Stimulated activated CD8-positive, alpha-beta memory T cell treated with anti-CD3 and anti-CD28 coated beads, Interleukin-15, amount 100 ng/mL, for 48 hours (primary cell): Measurements from ENCODE around the gene N4BP2L1.

Experiments used
- DNase-seq, 2 donors: peaks; one replicate each; pipeline ENCODE4 v3.0.0-alpha.2; 2020; ENCODE audit warnings: low read depth in 2 of 2

N4BP2L1 gene

GRCh38 chr13:32427852-32428580 lies at the start of gene N4BP2L1:
Gene N4BP2L1 (minus strand): TSS chr13:32428130. CDS start chr13:32428082, 48 bp downstream.
- DNase-seq = peak; percentile 80 to 83

GRCh38 chr13:32476892-32477291 lies 49.0 kb upstream of the N4BP2L1 start:
- no peak for DNase-seq

GRCh38 chr13:32476021-32476731 lies 48.2 kb upstream of the N4BP2L1 start:
- DNase-seq = no peak

GRCh38 chr13:32474999-32475792 lies 47.3 kb upstream of the N4BP2L1 start:
- no peak for DNase-seq

GRCh38 chr13:32473650-32474049 lies 45.7 kb upstream of the N4BP2L1 start:
- no peak for DNase-seq

- no peak for DNase-seq
Observed at GRCh38 chr13:32472194-32472621, 44.3 kb upstream of the N4BP2L1 start.

GRCh38 chr13:32471187-32471922 lies 43.4 kb upstream of the N4BP2L1 start:
- no peak for DNase-seq

GRCh38 chr13:32468502-32469142 lies 40.7 kb upstream of the N4BP2L1 start:
- no peak for DNase-seq

GRCh38 chr13:32456591-32456990 lies 28.7 kb upstream of the N4BP2L1 start:
- DNase-seq = no peak

- no peak for DNase-seq
Observed at GRCh38 chr13:32455594-32455903, 27.6 kb upstream of the N4BP2L1 start.

- no peak for DNase-seq
Observed at GRCh38 chr13:32454886-32455593, 27.1 kb upstream of the N4BP2L1 start.

- no peak for DNase-seq
Observed at GRCh38 chr13:32453981-32454380, 26.1 kb upstream of the N4BP2L1 start.

GRCh38 chr13:32448972-32449371 lies 21.0 kb upstream of the N4BP2L1 start:
- no peak for DNase-seq

- DNase-seq = no peak
Observed at GRCh38 chr13:32447894-32448623, 20.1 kb upstream of the N4BP2L1 start.

- DNase-seq = no peak
Observed at GRCh38 chr13:32446773-32447465, 19.0 kb upstream of the N4BP2L1 start.

- DNase-seq = no peak
Observed at GRCh38 chr13:32446220-32446619, 18.3 kb upstream of the N4BP2L1 start.

- DNase-seq = no peak
Observed at GRCh38 chr13:32445461-32445860, 17.5 kb upstream of the N4BP2L1 start.

- no peak for DNase-seq
Observed at GRCh38 chr13:32443111-32443510, 15.2 kb upstream of the N4BP2L1 start.

GRCh38 chr13:32438871-32439270 lies 10.9 kb upstream of the N4BP2L1 start:
- DNase-seq = no peak
